SK-N-SH treated with all-trans-retinoic acid at 6 μM for 48 hours (cell line): ENCODE results near the gene PRR14L.
A peak's percentile ranks its signal among the peaks of the same experiment; 100 is the strongest.

ENCODE experiments used
- ATAC-seq: fragments of 200-7000 bp; cut with Tn5 transposase; 3 replicates; pipeline ENCODE4 v1.9.1; 2020; ENCODE audit warnings: mild to moderate bottlenecking, moderate library complexity
- CSRNP3 ChIP-seq: fragments of 250-450 bp; sonication (Bioruptor Pico); IDR thresholded peaks from 2 replicates; pipeline ENCODE4 v1.5.1; 2021; ENCODE audit warnings: mild to moderate bottlenecking, moderate library complexity
- ESRRG ChIP-seq: fragments of 250-450 bp; sonication (Bioruptor Pico); IDR thresholded peaks from 2 replicates; pipeline ENCODE4 v1.6.1; 2021; ENCODE audit warnings: mild to moderate bottlenecking
- GLIS3 ChIP-seq: fragments of 250-450 bp; sonication (Bioruptor Pico); IDR thresholded peaks from 2 replicates; pipeline ENCODE4 v1.5.0; 2020; ENCODE audit warnings: mild to moderate bottlenecking, moderate library complexity
- ISL1 ChIP-seq: fragments of 250-450 bp; sonication (Bioruptor Pico); IDR thresholded peaks from 2 replicates; pipeline ENCODE4 v2.1.2; 2022; ENCODE audit warnings: mild to moderate bottlenecking, moderate library complexity
- OSR1 ChIP-seq: fragments of 250-450 bp; sonication (Bioruptor Pico); IDR thresholded peaks from 2 replicates; pipeline ENCODE4 v1.8.0; 2022; ENCODE audit warnings: moderate library complexity, mild to moderate bottlenecking, inconsistent platforms
- PATZ1 ChIP-seq: fragments of 250-450 bp; sonication (Bioruptor Pico); IDR thresholded peaks from 2 replicates; pipeline ENCODE4 v1.8.0; 2020; ENCODE audit warnings: mild to moderate bottlenecking, moderate library complexity, borderline replicate concordance
- RARB ChIP-seq: fragments of 250-450 bp; sonication (Bioruptor Pico); IDR thresholded peaks from 2 replicates; pipeline ENCODE4 v1.8.0; 2021; ENCODE audit warnings: mild to moderate bottlenecking, moderate library complexity
- SNAI2 ChIP-seq: fragments of 250-450 bp; sonication (Bioruptor Pico); IDR thresholded peaks from 2 replicates; pipeline ENCODE4 v1.5.0; 2020; ENCODE audit warnings: mild to moderate bottlenecking, moderate library complexity
- ZC3H10 ChIP-seq: fragments of 250-450 bp; sonication (Bioruptor Pico); IDR thresholded peaks from 2 replicates; pipeline ENCODE4 v1.5.1; 2021; ENCODE audit warnings: mild to moderate bottlenecking, moderate library complexity
- ZFP3 ChIP-seq: fragments of 250-450 bp; sonication (Bioruptor Pico); IDR thresholded peaks from 2 replicates; pipeline ENCODE4 v1.5.0; 2020; ENCODE audit warnings: mild to moderate bottlenecking, moderate library complexity
- ZFP30 ChIP-seq: fragments of 450-650 bp; formaldehyde crosslinking; IDR thresholded peaks from 2 replicates; pipeline ENCODE4 v1.5.0; 2022; ENCODE audit warnings: mild to moderate bottlenecking, moderate library complexity
- ZNF565 ChIP-seq: fragments of 450-650 bp; formaldehyde crosslinking; conservative IDR thresholded peaks from 2 replicates; pipeline ENCODE4 v1.5.0; 2020; ENCODE audit warnings: low read depth, mild to moderate bottlenecking, moderate library complexity
- ZNF8 ChIP-seq: fragments of 450-650 bp; formaldehyde crosslinking; IDR thresholded peaks from 2 replicates; pipeline ENCODE4 v1.5.0; 2020; ENCODE audit warnings: mild to moderate bottlenecking, moderate library complexity
- TF ChIP-seq, protein P1 (sequence below): fragments of 250-450 bp; sonication (Bioruptor Pico); IDR thresholded peaks from 2 replicates; pipeline ENCODE4 v1.8.0; 2021; ENCODE audit warnings: low read depth, mild to moderate bottlenecking, moderate library complexity, borderline replicate concordance
- TF ChIP-seq, protein P2 (sequence below): fragments of 250-450 bp; sonication (Bioruptor Pico); IDR thresholded peaks from 2 replicates; pipeline ENCODE4 v1.5.1; 2020; ENCODE audit warnings: low read depth, mild to moderate bottlenecking, moderate library complexity

PRR14L gene

DNA sequence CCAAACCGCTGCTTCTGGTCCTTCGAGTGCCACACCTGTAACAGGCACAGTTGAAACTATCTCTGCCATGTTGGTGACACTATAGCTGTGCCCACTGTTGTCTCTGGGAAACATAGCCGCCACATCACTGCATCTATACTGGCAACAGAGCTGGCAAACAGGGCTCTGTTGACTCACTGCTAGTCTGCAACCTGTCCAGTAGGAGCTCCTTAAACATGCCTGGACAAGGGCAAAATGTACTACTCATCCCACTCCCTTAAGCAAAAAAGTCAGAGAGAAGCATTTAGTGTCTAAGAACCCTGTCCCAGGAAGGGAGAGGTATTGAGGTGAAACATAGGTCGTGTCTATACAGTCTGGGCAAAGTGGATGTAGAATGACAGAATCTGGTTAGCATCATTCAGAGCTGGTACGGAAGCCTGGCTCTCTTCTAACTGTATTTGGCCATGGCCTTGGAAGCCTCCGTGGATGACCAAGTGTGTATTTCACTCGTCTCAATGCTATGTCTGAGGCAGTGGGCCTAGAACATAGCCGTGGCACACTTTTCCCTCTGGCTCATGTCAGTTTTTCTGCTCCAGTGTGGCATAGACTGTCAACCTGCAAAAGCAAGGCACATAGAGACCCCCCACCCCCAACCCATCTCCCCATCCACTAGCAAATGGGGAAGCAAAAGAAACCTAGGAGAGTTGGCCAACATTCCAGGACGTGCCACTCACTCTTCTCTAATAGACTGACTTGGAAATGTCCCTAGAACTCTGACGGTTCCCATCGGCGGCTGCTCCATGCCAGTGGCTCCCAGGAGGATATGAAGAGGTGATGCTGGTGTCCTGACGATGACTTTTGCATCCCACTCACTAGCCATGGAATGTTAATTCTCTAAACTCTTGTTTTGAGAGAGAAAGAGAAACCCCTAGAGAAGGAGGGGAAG, 66.5 kb downstream of the PRR14L start:
- peak; percentile 60 for ATAC-seq
- no peak for TF ChIP-seq ZFP30
- TF ChIP-seq, protein P1, sequence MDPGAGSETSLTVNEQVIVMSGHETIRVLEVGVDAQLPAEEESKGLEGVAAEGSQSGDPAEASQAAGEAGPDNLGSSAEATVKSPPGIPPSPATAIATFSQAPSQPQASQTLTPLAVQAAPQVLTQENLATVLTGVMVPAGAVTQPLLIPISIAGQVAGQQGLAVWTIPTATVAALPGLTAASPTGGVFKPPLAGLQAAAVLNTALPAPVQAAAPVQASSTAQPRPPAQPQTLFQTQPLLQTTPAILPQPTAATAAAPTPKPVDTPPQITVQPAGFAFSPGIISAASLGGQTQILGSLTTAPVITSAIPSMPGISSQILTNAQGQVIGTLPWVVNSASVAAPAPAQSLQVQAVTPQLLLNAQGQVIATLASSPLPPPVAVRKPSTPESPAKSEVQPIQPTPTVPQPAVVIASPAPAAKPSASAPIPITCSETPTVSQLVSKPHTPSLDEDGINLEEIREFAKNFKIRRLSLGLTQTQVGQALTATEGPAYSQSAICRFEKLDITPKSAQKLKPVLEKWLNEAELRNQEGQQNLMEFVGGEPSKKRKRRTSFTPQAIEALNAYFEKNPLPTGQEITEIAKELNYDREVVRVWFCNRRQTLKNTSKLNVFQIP (CRISPR knock-in tag) = no peak
- TF ChIP-seq ZNF565 (CRISPR knock-in tag) = no peak
- TF ChIP-seq OSR1 = no peak
- TF ChIP-seq SNAI2 (CRISPR knock-in tag) = no peak
- TF ChIP-seq PATZ1 (CRISPR knock-in tag) = no peak
- no peak for TF ChIP-seq ZNF8 (CRISPR knock-in tag)
- no peak for TF ChIP-seq GLIS3 (CRISPR knock-in tag)
- no peak for TF ChIP-seq ZFP3 (CRISPR knock-in tag)

- no peak for ATAC-seq
Measured at GRCh38 chr22:31682751-31683150, 67.2 kb downstream of the PRR14L start.

GRCh38 chr22:31681349-31682345, 68.3 kb downstream of the PRR14L start:
- peak; percentile 34 for ATAC-seq

More at GRCh38 chr22:31682751-31683150, 67.2 kb downstream of the PRR14L start:
- TF ChIP-seq ZNF565 (CRISPR knock-in tag) (no peak), CSRNP3 (CRISPR knock-in tag) (no peak), PATZ1 (CRISPR knock-in tag) (no peak), RARB (CRISPR knock-in tag) (no peak), ZC3H10 (CRISPR knock-in tag) (no peak)

More at GRCh38 chr22:31681349-31682345, 68.3 kb downstream of the PRR14L start:
- TF ChIP-seq ESRRG (no peak), ZFP3 (CRISPR knock-in tag) (no peak), ZNF565 (CRISPR knock-in tag) (no peak), ISL1 (no peak), GLIS3 (CRISPR knock-in tag) (no peak), PATZ1 (CRISPR knock-in tag) (no peak), ZNF8 (CRISPR knock-in tag) (no peak), RARB (CRISPR knock-in tag) (no peak)
- TF ChIP-seq, protein P2, sequence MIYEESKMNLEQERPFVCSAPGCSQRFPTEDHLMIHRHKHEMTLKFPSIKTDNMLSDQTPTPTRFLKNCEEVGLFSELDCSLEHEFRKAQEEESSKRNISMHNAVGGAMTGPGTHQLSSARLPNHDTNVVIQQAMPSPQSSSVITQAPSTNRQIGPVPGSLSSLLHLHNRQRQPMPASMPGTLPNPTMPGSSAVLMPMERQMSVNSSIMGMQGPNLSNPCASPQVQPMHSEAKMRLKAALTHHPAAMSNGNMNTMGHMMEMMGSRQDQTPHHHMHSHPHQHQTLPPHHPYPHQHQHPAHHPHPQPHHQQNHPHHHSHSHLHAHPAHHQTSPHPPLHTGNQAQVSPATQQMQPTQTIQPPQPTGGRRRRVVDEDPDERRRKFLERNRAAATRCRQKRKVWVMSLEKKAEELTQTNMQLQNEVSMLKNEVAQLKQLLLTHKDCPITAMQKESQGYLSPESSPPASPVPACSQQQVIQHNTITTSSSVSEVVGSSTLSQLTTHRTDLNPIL = no peak
